Panc1 (cell line): ENCODE results near the gene ANGPTL7. TPM values are rescaled to one million over a fixed set of nuclear protein-coding genes. Genes with fewer than 3 reads are reported as not detected.

Experiments
- ATAC-seq: fragments of 200-7000 bp; cut with Tn5 transposase; 2 replicates; pipeline ENCODE4 v1.9.1; 2020; ENCODE audit warnings: mild to moderate bottlenecking, moderate library complexity
- BruUV-seq: library from RNA; stranded (reverse); fragments of 400-500 nt; replicated peaks from 2 replicates; lab custom pipeline; 2021; lab: Mats Ljungman, UMichigan
- CTCF ChIA-PET: fragments of 300-600 bp; sonication (Branson Sonifier 250); formaldehyde crosslinking; loops from one replicate; lab custom pipeline; 2022; ENCODE audit warnings: antibody characterized with exemption; lab: Charles Lee
- POLR2A ChIA-PET: fragments of 300-600 bp; sonication (Branson Sonifier 250); formaldehyde crosslinking; loops from one replicate; lab custom pipeline; 2022; ENCODE audit warnings: antibody characterized with exemption; lab: Charles Lee
- DNase-seq: peaks from one replicate; pipeline ENCODE4 v3.0.0-alpha.2; 2010; ENCODE audit warnings: low read depth, low spot score
- H3K27ac ChIP-seq: 2 replicates; pipeline ENCODE4 v1.5.1; 2011; ENCODE audit warnings: mild to moderate bottlenecking, low read length, inconsistent platforms
- H3K27me3 ChIP-seq: fragments of 200-500 bp; sonication (Bioruptor generic); 2 replicates; pipeline ENCODE4 v1.6.0; 2014; ENCODE audit warnings: low read length, inconsistent platforms; ENCODE audit not compliant: control insufficient read depth, insufficient read depth
- H3K36me3 ChIP-seq: fragments of 200-500 bp; sonication (Bioruptor generic); 2 replicates; pipeline ENCODE4 v1.5.1; 2014; ENCODE audit warnings: inconsistent platforms, mild to moderate bottlenecking, low read length, moderate library complexity; ENCODE audit not compliant: control insufficient read depth, insufficient read depth
- H3K4me1 ChIP-seq: 2 replicates; pipeline ENCODE4 v1.5.1; 2011; ENCODE audit warnings: inconsistent platforms, mild to moderate bottlenecking, low read length, moderate library complexity; ENCODE audit not compliant: control insufficient read depth, insufficient read depth
- H3K4me3 ChIP-seq, 2 experiments: 2 replicates each; pipeline ENCODE4 v1.5.1; 2011 to 2012; ENCODE audit warnings: low read depth in 2 of 2, low read length in 2 of 2, mild to moderate bottlenecking in 2 of 2, inconsistent platforms in 1 of 2, moderate library complexity in 1 of 2
- H3K9me3 ChIP-seq: fragments of 200-500 bp; sonication (Bioruptor generic); 2 replicates; pipeline ENCODE4 v1.5.1; 2014; ENCODE audit warnings: low read depth, mild to moderate bottlenecking, inconsistent platforms, low read length, moderate library complexity; ENCODE audit not compliant: control insufficient read depth, insufficient read depth
- POLR2AphosphoS5 ChIP-seq: IDR thresholded peaks from 2 replicates; pipeline ENCODE4 v1.6.1; 2012; ENCODE audit warnings: mild to moderate bottlenecking, low read depth, low read length, moderate library complexity
- SIN3A ChIP-seq: IDR thresholded peaks from 2 replicates; pipeline ENCODE4 v1.6.1; 2012; ENCODE audit warnings: low read depth, mild to moderate bottlenecking, low read length, moderate library complexity, borderline replicate concordance; ENCODE audit not compliant: insufficient read depth
- TCF7L2 ChIP-seq: IDR thresholded peaks from 2 replicates; pipeline ENCODE4 v1.6.1; 2011; ENCODE audit warnings: mild to moderate bottlenecking, low read depth, low read length, inconsistent platforms
- in situ Hi-C: cut with HindIII; loops from 2 replicates; pipeline ENCODE4 v1.10.0; 2016; ENCODE audit warnings: low sequenced_read_pairs, low pct_unique_long_range_greater_than_20kb
- intact Hi-C: fragments of 100-400 bp; cut with micrococcal nuclease; formaldehyde crosslinking; loops from one replicate; pipeline ENCODE4 v1.10.0; 2022; ENCODE audit not compliant: unreplicated experiment
- total RNA-seq: library from RNA; stranded (reverse); gene quantifications from one replicate; pipeline ENCODE4 v1.2.1, GENCODE V29; 2021; ENCODE audit not compliant: unreplicated experiment
- TF ChIP-seq, protein P1 (sequence below): fragments of 450-650 bp; IDR thresholded peaks from 2 replicates; pipeline ENCODE4 v1.5.1; 2017; ENCODE audit warnings: mild to moderate bottlenecking
- TF ChIP-seq, protein P2 (sequence below), 2 experiments: IDR thresholded peaks; 2 replicates each; pipeline ENCODE4 v1.6.1; 2011 to 2012; ENCODE audit warnings: low read depth in 2 of 2, control low read depth in 1 of 2, low read length in 1 of 2, mild to moderate bottlenecking in 1 of 2, moderate library complexity in 1 of 2; ENCODE audit not compliant: insufficient read depth in 1 of 2

The ANGPTL7 gene
- total RNA-seq, 1 experiment from 2014 or later: not detected

DNA sequence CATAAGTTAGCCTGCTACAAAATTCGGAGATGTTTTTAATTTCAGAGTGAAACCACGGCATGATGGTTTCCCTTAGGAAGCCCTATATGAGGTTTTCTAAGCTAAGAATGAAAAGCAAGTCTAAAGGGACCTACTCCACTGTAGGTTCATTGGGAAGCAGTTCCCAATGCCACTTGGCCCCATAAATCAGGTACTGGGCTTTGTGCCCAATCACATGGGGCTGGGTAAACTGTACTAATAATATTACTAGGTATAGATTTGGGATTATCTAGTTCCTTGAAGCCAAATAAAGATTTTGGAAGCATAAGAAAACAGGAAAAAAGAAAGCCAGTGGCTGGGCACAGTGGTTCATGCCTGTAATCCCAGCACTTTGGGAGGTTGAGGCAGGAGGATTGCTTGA is 19.1 kb upstream of the ANGPTL7 start:
- no TSS peak for BruUV-seq
- DNase-seq: no peak
- Histone ChIP-seq H3K4me3 (no peak overlapping the region), H3K27ac (peak overlapping the region; percentile 67; the same call in 1 of the 2 replicates), H3K9me3 (no peaks in the 10 kb centered on the region), H3K4me1 (peaks cover 14% of the 10 kb centered on the region; the same call in 1 of the 2 replicates), H3K27me3 (no peaks in the 10 kb centered on the region), H3K36me3 (no peaks in the 10 kb centered on the region)
- TF ChIP-seq TCF7L2 (no peak), POLR2AphosphoS5 (no peak), SIN3A (no peak)
- TF ChIP-seq, protein P1, sequence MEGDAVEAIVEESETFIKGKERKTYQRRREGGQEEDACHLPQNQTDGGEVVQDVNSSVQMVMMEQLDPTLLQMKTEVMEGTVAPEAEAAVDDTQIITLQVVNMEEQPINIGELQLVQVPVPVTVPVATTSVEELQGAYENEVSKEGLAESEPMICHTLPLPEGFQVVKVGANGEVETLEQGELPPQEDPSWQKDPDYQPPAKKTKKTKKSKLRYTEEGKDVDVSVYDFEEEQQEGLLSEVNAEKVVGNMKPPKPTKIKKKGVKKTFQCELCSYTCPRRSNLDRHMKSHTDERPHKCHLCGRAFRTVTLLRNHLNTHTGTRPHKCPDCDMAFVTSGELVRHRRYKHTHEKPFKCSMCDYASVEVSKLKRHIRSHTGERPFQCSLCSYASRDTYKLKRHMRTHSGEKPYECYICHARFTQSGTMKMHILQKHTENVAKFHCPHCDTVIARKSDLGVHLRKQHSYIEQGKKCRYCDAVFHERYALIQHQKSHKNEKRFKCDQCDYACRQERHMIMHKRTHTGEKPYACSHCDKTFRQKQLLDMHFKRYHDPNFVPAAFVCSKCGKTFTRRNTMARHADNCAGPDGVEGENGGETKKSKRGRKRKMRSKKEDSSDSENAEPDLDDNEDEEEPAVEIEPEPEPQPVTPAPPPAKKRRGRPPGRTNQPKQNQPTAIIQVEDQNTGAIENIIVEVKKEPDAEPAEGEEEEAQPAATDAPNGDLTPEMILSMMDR: no peak
- TF ChIP-seq, protein P2, sequence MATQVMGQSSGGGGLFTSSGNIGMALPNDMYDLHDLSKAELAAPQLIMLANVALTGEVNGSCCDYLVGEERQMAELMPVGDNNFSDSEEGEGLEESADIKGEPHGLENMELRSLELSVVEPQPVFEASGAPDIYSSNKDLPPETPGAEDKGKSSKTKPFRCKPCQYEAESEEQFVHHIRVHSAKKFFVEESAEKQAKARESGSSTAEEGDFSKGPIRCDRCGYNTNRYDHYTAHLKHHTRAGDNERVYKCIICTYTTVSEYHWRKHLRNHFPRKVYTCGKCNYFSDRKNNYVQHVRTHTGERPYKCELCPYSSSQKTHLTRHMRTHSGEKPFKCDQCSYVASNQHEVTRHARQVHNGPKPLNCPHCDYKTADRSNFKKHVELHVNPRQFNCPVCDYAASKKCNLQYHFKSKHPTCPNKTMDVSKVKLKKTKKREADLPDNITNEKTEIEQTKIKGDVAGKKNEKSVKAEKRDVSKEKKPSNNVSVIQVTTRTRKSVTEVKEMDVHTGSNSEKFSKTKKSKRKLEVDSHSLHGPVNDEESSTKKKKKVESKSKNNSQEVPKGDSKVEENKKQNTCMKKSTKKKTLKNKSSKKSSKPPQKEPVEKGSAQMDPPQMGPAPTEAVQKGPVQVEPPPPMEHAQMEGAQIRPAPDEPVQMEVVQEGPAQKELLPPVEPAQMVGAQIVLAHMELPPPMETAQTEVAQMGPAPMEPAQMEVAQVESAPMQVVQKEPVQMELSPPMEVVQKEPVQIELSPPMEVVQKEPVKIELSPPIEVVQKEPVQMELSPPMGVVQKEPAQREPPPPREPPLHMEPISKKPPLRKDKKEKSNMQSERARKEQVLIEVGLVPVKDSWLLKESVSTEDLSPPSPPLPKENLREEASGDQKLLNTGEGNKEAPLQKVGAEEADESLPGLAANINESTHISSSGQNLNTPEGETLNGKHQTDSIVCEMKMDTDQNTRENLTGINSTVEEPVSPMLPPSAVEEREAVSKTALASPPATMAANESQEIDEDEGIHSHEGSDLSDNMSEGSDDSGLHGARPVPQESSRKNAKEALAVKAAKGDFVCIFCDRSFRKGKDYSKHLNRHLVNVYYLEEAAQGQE (IDR thresholded peaks at IDR 0.05; ENCODE audit: insufficient read depth in 1 of 2, low read depth in 2 of 2, low read length in 1 of 2): no peak
- CTCF ChIA-PET: no interaction called here
- in situ Hi-C loops (no loop called here), intact Hi-C loops (no loop called here)
- POLR2A ChIA-PET: interaction anchor here (0.6 kb wide), 1 partner anchor 11 kb away, joined by 8 read pairs; no protein-coding TSS in a partner anchor
- no peak for ATAC-seq

DNA sequence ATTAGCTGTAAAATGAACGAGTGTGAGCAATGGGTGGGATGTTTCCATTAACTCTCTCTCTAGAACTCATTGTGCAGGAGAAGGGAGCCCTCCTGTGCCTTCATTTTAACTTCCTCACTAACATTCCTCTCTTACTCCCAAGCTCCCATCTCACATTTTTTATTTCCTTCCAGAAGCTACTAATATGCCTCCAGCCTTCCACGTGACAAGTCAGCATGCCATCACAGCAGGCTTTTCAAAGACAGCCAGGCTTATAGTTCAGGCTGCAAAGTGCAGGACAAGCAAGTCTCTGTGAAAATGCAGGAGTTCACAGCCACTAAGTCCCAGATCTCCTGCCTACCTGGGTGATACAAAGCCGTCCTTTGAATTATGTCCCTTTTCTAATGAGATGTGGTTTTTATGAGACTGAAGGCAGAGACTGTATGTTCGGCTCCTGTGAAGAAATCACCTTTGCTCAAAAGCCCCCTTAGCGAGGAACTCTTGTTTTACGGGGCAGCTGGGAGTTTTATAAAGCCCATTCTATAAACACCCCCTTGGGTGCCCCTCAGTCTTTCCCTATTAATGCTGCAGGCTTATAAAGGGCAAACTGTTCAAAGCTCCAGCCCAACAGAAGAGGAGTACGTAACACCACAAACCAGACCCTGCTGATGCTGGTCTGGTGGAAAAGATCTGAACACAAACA is 14.8 kb upstream of the ANGPTL7 start:
- POLR2A ChIA-PET: no interaction called here
- in situ Hi-C loops (no loop called here), intact Hi-C loops (no loop called here)
- CTCF ChIA-PET: interaction anchor here (0.5 kb wide), 1 partner anchor 15 kb away, joined by 4 read pairs; no protein-coding TSS in a partner anchor
- Histone ChIP-seq H3K27ac (peak overlapping the region; percentile 72), H3K27me3 (no peaks in the 10 kb centered on the region), H3K9me3 (no peaks in the 10 kb centered on the region), H3K4me3 (no peak overlapping the region), H3K4me1 (peaks cover 35% of the 10 kb centered on the region), H3K36me3 (no peaks in the 10 kb centered on the region)
- DNase-seq: no peak
- ATAC-seq: no peak
- BruUV-seq: no TSS peak
- TF ChIP-seq, protein P1: no peak
- TF ChIP-seq, protein P2 (IDR thresholded peaks at IDR 0.05; ENCODE audit: insufficient read depth in 1 of 2, low read depth in 2 of 2, low read length in 1 of 2): no peak
- TF ChIP-seq POLR2AphosphoS5 (no peak), TCF7L2 (no peak), SIN3A (no peak)
